GM19099 (cell line): ENCODE measurements around the gene SPSB3.

Experiments used
- POLR2A ChIP-seq: IDR thresholded peaks from 3 replicates; pipeline ENCODE4 v1.6.1; 2011; ENCODE audit warnings: low read depth; ENCODE audit not compliant: insufficient read length; ENCODE audit errors: extremely low read depth

SPSB3 gene

DNA sequence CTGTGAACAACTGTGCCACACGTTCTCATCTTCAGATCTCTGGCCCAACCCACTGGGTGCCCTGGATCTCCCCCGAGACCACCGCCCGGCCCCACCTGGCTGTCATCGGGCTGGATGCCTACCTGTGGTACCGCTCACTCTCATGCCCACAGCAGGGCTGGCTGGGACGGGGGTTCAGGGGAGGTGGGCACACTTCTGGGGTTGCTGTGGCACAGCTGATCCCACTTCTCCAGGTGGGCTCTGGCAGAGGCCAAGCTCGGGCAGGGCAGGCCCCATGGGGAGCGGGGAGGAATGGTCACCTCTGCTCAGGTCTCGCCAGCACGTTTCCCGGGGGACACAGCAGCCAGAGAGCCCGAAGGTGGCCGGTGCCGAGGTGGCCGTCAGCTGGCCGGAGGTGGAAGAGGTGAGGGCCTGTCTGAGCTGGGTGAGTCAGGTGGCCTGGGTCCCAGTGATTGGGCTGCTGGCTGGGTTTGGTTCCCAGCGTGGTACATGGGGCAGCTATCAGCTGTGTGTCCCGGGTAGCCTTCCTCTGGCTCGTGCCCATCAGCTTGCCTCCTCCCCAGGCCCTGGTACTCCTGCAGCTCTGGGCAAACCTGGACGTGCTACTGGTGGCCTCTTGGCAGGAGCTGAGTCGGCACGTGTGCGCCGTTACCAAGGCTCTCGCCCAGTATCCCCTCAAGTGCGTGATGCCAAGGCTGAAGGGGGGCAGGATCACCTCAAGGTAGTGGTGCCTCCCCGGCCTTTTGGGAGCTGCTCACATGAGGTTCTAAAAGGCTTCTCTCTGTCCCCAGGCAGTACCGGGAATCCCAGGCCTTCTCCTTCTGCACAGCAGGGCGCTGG is 7.1 kb downstream of the SPSB3 start:
- no peak for TF ChIP-seq POLR2A

DNA sequence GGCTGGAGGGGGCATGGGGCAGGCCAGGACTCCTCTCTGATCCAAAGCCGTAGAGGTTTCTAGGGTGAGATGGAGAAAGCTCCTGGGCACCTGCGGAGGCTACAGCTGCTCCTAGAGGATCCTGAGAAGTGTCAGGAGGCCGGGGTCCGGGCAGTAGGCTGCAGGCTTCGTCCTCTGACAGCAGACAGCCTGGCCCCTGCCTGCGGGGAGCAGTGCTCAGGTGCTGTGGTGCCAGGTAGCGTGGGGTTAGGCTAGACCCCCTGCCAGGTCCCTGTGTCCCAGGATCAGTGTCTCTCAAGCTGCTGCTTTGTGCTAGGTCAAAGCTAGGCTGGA is 8.0 kb downstream of the SPSB3 start:
- no peak for TF ChIP-seq POLR2A

DNA sequence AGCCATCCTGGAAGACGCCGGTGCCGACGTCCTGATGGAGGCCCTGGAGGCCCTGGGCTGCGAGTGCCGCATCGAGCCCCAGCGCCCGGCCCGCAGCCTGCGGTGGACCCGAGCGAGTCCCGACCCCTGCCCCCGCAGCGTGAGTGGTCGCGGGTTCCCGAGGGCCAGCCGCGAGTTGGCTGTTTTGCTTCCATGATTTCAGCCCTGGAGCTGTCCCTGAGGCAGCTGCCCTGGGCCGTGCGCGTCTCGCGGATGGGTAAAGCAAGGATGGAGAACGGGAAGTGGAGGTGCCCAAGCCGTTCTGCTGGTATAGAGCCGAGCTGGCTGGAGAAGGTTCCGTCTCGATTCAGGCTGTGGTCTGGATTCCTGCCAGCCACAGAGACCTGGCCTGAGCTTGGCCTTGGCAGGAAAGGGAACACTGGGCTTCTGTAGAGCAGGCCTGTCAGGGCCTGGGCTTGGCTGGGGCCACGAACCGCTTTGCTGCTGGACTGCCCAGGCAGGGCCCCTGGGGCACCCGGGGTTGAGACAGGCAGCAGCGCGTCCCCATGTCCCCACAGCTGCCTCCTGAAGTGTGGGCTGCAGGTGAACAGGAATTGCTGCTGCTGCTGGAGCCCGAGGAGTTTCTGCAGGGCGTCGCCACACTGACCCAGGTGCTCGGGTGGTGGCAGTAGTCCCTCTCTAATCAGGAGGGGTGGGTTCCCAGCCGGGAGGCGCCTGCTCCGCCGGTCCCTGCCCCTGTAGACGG is 8.5 kb downstream of the SPSB3 start:
- TF ChIP-seq POLR2A, result no peak

DNA sequence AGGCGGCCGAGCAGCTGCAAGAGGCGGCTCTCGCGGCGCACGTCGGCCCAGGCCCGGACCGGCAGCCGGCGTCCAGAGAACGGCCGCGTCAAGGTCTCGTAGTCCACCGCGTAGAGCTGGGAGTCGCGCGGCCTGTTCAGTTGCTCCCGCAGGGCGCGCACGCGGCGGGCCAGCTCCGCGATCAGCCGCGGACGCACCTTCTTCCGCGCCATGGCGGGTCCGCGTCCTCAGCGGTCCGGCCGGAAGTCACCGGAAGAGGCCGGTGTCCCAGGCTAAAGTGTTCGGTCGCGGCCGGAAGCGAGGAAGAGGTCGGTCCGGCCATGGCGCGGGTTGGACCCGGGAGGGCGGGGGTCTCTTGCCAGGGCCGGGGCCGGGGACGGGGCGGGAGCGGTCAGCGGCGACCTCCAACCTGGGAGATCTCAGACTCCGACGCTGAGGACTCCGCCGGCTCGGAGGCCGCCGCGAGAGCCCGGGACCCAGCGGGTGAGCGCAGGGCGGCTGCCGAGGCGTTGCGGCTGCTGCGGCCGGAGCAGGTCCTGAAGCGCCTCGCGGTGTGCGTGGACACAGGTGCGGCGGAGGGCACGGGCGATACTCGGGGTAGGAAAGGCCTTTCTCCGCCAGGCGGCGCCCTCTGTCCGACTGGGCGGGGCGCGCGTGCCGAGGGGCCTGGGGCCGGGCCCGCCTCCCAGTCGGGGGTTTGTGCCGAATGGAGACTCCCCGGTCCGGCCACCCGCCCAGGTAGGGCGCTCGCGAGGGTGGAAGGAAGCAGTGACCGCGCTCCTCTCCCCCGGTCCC is 9.3 kb downstream of the SPSB3 start, which contains the start of gene MRPS34:
Gene MRPS34 (minus strand): TSS at position 227 of the 795 bp plus-strand sequence. CDS start 15 bp downstream, at position 212.
- peak; percentile 91 for TF ChIP-seq POLR2A

DNA sequence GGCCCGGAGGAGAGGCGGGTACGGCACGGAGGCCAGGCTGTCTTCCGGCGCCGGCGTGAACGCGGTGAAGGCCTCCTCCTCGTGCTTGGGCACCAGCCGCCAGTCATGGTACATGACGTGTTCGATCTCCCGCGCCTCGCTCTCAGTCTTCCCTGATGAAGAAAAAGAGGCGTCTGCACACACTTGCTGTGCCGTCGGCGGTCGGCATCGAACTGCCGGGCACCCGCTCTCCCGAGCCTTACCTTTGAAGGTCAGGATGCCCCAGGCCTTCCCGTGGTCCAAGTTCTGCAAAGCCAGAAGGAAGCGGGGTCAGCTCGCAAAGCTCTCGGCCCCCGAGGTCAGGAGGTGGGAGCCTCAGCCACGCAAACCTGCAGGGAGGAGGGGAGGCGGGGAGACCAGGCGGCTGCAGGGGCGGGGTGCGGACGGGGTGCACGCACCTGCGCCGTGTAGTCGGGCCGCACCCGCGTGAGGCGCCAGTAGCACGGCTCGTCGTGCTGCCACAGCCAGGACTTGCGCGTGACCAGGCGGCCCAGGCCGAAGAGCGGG is 9.9 kb downstream of the SPSB3 start, which contains the start of gene EME2:
Gene EME2 (plus strand): TSS at position 449 of the 546 bp plus-strand sequence. CDS start 418 bp downstream, outside the sequence.
- no peak for TF ChIP-seq POLR2A

DNA sequence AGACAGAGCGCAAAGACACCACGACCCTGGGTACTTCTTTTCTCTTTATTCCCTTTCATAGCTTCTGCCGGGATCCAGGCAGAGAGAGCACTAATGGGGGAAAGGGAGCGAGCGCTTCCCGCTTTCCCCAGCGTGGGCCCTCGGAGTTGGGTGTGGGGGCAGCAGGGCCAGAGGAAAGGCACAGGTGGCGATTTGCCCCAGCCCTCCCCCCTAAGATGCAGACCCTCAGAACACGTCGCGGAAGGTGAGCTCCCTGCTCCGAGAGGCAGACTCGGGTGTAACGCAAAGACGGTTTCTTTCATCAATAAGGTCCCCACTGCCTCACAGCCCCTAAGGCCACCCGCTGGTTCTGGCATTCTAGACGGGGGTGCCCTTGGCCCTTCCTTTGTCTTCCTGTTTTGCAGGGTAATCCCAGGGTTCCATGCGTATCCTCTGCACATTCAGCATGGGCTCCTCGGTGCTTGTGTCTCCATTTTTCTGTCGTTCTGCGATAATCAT is 10.5 kb downstream of the SPSB3 start:
- no peak for TF ChIP-seq POLR2A

DNA sequence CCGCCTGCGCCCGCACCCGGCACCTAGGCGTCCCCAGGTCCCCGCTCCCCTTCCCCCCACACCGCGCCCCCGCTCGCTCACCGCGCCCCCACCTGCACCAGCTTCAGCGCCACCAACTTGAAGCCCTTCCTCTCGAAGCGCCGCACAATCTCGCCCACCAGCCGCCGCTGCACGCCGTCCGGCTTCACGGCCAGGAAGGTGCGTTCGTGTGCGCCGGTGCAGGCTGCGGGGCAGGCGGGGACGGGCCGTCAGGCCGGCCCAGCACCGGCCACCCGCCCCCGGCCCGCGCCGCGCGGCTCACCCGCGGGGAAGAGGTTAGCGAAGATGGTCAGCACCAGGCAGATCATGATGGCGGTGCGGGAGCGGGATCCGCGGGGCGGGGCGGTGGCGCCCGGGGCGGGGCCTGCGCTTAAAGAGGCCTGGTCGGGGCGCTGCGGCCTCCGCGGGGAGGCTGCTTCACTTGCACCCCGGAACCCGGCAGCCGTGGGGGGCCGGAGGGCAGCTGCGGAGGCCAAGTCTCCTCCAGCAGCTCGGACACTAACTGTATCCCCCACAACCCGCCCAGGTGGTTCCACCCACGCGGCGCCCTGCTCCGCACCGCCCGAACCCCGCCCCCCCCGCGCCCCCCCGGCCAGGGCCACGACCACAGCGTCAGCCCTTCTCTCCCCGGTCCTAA is 11.0 kb downstream of the SPSB3 start, which contains the start of gene NME3:
Gene NME3 (minus strand): TSS at position 356 of the 676 bp plus-strand sequence. CDS start 9 bp downstream, at position 347.
- peak; percentile 45 for TF ChIP-seq POLR2A

DNA sequence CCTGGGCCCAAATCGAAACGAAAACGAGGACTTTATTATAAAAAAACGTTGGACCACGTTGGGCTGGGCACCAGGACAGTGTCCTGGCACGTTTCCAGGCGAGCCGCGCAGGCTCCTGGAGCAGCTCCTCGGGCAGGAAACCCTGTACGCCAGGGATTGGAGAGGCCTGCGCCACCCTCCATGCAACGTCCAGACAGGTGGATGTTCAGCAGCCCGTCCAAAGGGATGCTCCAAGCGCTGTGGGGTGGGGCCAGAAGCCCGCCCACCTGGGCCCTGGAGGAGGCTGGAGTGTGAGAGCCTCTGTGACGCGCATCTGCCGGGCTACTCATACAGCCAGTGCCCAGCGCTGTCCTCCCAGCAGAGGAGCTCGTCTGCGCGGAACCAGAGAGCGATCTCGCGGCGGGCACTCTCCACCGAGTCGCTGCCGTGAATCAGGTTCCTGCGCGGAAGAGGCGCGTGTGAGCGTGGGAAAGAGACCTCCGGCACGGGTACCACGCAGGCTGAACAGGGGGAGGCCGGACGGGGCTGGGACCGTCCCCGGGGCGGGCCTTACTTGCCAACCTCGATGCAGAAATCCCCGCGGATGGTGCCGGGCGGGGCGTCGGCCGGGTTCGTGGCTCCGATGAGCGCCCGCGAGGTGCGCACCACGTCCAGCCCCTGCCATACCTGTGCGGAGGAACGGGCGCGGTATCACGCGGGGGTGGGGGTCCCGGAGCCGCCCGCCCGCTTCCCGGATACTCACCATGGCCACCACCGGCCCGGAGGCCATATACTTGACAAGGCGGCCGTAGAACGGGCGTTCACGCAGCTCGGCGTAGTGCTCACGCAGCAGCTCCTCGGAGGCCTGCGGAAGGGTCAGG is 11.8 kb downstream of the SPSB3 start:
- no peak for TF ChIP-seq POLR2A

DNA sequence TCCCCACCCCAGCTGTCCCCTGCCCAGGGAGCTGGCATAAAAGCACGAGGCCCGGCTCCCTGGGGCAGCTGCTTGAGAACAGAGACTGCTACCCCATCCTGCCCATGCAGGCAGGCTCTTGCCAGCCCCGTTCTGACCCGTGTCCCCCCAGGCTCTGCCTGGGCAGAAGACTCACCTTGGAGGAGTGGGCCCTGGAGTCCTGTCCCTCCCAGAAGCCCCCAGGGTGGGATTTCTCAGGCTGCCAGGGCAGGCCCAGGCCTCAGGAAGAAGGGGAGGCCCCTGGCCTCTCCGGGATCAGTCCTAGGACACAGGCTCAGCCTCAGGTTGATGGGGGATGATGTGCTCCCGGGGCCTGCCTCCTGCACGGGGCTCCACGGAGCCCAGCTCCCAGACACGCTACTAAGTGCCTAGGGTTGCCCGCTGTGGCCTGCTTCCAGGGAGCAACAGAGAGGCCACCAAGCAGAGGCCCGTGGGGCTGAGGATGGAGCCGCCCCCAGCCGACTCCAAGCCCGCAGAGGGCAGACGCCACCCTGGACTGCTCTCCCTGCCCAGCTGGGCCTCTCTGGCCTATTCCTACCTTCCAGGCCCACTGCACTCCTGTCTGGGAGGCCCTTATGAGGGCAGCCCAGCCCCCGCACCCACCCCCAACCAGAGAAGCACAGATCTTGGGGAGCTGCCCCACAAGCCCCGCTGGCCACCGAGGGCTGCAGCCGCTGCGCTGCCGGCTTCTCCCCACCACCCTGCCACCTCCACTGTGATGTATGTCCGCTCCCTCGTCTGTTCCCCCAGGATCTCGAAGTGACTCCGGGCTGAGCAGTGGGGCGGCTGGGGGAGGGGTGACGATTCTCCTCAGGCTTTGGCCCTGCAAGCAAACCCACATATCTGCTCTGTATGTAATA is 12.7 kb downstream of the SPSB3 start:
- no peak for TF ChIP-seq POLR2A

DNA sequence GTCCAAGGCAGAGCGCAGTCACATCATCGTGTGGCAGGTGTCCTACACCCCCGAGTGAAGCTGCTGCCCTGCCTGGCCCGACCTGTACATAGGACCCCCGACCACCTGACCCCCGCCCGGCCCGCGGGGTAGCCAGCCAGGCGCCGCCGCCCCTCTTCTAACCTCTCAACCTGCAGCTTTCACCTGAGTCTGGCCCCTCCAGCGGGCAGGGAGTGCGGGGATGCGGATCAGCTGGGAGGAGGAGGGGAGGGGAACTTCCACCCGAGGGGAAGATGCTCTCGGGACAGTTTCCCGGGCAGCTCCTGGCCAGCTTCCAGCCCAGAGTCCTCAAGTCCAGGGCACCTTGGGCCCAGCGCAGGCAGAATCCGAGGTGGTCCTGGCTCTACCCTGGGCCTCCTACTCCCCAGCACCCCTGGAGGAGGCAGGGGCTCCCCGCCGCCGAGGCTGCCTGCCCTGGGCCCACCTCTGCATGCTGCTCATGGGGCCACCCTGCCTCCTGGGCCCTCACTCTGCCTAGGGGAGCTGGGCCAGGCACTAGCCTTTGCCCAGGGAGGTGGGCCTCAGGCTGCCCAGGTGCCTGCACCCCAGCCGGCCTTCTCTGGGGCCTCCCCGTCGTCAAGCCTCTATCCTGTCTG is 13.5 kb downstream of the SPSB3 start:
- peak; percentile 29 for TF ChIP-seq POLR2A

DNA sequence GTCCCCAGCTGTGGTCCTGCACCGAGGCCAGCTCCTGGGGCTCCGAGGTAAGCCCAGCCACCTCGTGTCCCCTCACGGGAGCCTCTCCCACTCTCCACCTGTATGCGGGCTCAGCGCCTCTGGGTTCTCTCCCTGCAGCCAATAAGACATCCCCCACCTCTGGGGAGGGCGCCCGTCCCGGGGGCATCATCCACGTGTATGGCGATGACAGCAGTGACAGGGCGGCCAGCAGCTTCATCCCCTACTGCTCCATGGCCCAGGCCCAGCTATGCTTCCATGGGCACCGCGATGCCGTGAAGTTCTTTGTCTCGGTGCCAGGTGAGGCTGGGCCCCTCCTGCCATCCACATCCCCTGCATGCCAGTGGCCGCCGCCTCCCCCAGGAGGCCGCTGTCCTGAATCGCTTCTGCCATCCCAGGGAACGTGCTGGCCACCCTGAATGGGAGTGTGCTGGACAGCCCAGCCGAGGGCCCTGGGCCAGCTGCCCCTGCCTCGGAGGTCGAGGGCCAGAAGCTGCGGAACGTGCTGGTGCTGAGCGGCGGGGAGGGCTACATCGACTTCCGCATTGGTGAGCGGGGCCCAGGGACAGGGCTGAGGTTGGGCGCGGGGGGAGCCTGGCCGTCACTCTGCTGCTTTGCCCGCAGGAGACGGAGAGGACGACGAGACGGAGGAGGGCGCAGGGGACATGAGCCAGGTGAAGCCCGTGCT is 14.2 kb downstream of the SPSB3 start:
- no peak for TF ChIP-seq POLR2A
